Spinal cord (tissue), 4 donors: ENCODE results near the gene RAB7B. TPM values are rescaled to one million over a fixed set of nuclear protein-coding genes. Genes with fewer than 3 reads are reported as not detected.

Experiments
- polyA plus RNA-seq, 2 donors: library from polyadenylated mRNA; unstranded; fragments of 120-200 nt; gene quantifications; one replicate each; pipeline ENCODE4 v1.2.1, GENCODE V29; 2013; ENCODE audit not compliant: insufficient read length in 2 of 2
- total RNA-seq, 2 donors: library from RNA; depleted of rRNA in 1 of 2; stranded (reverse); fragments of 120-200 nt in 1 of 2; fragments of >200 nt in 1 of 2; gene quantifications; one replicate each; pipeline versions ENCODE4 v1.2.3 to v1.2.4, GENCODE V29; 2013 to 2014

The RAB7B gene
- total and polyA plus RNA-seq, 4 donors, result 5.4 to 7.5 (median 6.6) TPM

Other genes starting within 250 kb of the RAB7B start
- gene RAB29, start 227.9 kb downstream of the RAB7B start, total RNA-seq, result 10 to 100 TPM; 15.0 to 19.8 TPM
- gene RAB29, start 227.9 kb downstream of the RAB7B start, polyA plus RNA-seq, result 1 to 10 TPM; 9.3 to 9.6 TPM
- 100 to 1,000 TPM in 1 of 2 donors, 10 to 100 TPM in 1; 28.2 to 131 TPM for gene SLC41A1, start 190.2 kb downstream of the RAB7B start, total RNA-seq
- 10 to 100 TPM; 59.5 to 76.7 TPM for gene SLC41A1, start 190.2 kb downstream of the RAB7B start, polyA plus RNA-seq
- under 1 TPM; 0.69 to 0.99 TPM for gene PM20D1, start 153.3 kb downstream of the RAB7B start, total RNA-seq
- under 1 TPM in 1 of 2 donors, not detected in 1; 0.68 TPM for gene PM20D1, start 153.3 kb downstream of the RAB7B start, polyA plus RNA-seq
- gene SLC26A9, start 59.9 kb downstream of the RAB7B start, total RNA-seq, result under 1 TPM; 0.06 to 0.30 TPM
- gene SLC26A9, start 59.9 kb downstream of the RAB7B start, polyA plus RNA-seq, result under 1 TPM; 0.21 to 0.29 TPM
- under 1 TPM; 0.20 to 0.28 TPM for gene CTSE, start 20.5 kb upstream of the RAB7B start, total RNA-seq
- gene CTSE, start 20.5 kb upstream of the RAB7B start, polyA plus RNA-seq, result under 1 TPM in 1 of 2 donors, not detected in 1; 0.18 TPM
- under 1 TPM; 0.55 to 0.59 TPM for gene RHEX, start 49.8 kb upstream of the RAB7B start, total RNA-seq
- under 1 TPM in 1 of 2 donors, not detected in 1; 0.12 TPM for gene RHEX, start 49.8 kb upstream of the RAB7B start, polyA plus RNA-seq
- under 1 TPM; 0.17 to 0.50 TPM for gene AVPR1B, start 114.0 kb upstream of the RAB7B start, total RNA-seq
- under 1 TPM in 1 of 2 donors, not detected in 1; 0.12 TPM for gene AVPR1B, start 114.0 kb upstream of the RAB7B start, polyA plus RNA-seq
- 1 to 10 TPM; 4.2 to 4.5 TPM for gene FAM72A, start 199.4 kb upstream of the RAB7B start, total RNA-seq
- 10 to 100 TPM in 1 of 2 donors, 1 to 10 TPM in 1; 9.7 to 10.0 TPM for gene FAM72A, start 199.4 kb upstream of the RAB7B start, polyA plus RNA-seq
- gene SRGAP2, start 200.1 kb upstream of the RAB7B start, total RNA-seq, result 10 to 100 TPM; 69.2 to 96.9 TPM
- 10 to 100 TPM; 84.8 to 85.9 TPM for gene SRGAP2, start 200.1 kb upstream of the RAB7B start, polyA plus RNA-seq